Measurements from ENCODE around the gene F8A3.
"Not testable (repeated sequence)": the region's sequence is repeated elsewhere in the genome, so short reads cannot be mapped to it uniquely, and the experiment has no call there.

Gene F8A3

GRCh38 chrX:155458471-155458870 lies at the start of gene F8A3:
F8A3 (minus strand) TSS chrX:155458620; CDS start chrX:155458600, 20 bp downstream.
- not testable (repeated sequence) for DNase-seq (ENCODE audit: low read depth)

- no peak for DNase-seq (ENCODE audit: low read depth)
Observed at GRCh38 chrX:155505296-155505695, 46.9 kb upstream of the F8A3 start.

GRCh38 chrX:155495134-155495533 lies 36.7 kb upstream of the F8A3 start:
- DNase-seq (ENCODE audit: low read depth), result not testable (repeated sequence)

- not testable (repeated sequence) for DNase-seq (ENCODE audit: low read depth)
Observed at GRCh38 chrX:155491421-155491820, 33.0 kb upstream of the F8A3 start.

- not testable (repeated sequence) for DNase-seq (ENCODE audit: low read depth)
Observed at GRCh38 chrX:155477136-155477535, 18.7 kb upstream of the F8A3 start.

GRCh38 chrX:155466269-155466938 lies 8.0 kb upstream of the F8A3 start:
- not testable (repeated sequence) for DNase-seq (ENCODE audit: low read depth)

GRCh38 chrX:155460501-155460900 lies 2.1 kb upstream of the F8A3 start:
- DNase-seq (ENCODE audit: low read depth), result not testable (repeated sequence)

- DNase-seq (ENCODE audit: low read depth), result not testable (repeated sequence)
Observed at GRCh38 chrX:155457761-155458447, 516 bp downstream of the F8A3 start.

- DNase-seq (ENCODE audit: low read depth), result no peak
Observed at GRCh38 chrX:155441097-155441496, 17.3 kb downstream of the F8A3 start.

GRCh38 chrX:155435744-155436112 lies 22.7 kb downstream of the F8A3 start:
- DNase-seq (ENCODE audit: low read depth), result no peak

- no peak for DNase-seq (ENCODE audit: low read depth)
Observed at GRCh38 chrX:155434906-155435743, 23.3 kb downstream of the F8A3 start.

- no peak for DNase-seq (ENCODE audit: low read depth)
Observed at GRCh38 chrX:155417769-155418168, 40.7 kb downstream of the F8A3 start.
